ENCODE measurements around the gene N4BP2L1. TPM values are rescaled to one million over a fixed set of nuclear protein-coding genes. Genes with fewer than 3 reads are reported as not detected.

The N4BP2L1 gene
- total RNA-seq, 5 donors from 2014 or later (not counting 1 experiment from before 2014, with no cell fraction given), result 37.7 to 59.6 (median 44.0) TPM

DNA sequence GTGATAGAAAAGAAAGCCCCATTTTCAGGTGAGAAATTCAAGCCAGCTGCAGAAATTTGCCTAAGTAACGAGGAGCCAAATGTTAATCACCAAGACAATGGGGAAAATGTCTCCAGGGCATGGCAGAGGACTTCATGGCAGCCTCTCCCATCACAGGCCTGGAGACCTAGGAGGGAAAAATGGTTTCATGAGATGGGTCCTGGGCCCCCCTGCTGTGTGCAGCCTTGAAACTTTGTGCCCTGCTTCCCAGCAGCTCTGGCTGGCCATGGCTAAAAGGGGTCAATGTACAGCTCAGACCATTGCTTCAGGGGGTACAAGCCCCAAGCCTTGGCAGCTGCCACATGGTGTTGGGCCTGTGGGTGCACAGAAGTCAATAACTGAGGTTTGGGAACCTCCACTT lies 9.9 kb downstream of the N4BP2L1 start:
- DNase-seq, result no peak
- Histone ChIP-seq H3K4me1 (ENCODE audit: control insufficient read depth in 1 of 2, extremely low read depth in 1 of 2, insufficient read depth in 2 of 2, low read length in 2 of 2) (no peaks in the 10 kb centered on the region), H3K27ac (ENCODE audit: low read length) (no peak overlapping the region), H3K4me3 (ENCODE audit: control insufficient read depth in 1 of 2, extremely low read depth in 1 of 2, low read length in 1 of 2) (no peak overlapping the region), H3K9me3 (no peaks in the 10 kb centered on the region), H3K36me3 (ENCODE audit: control insufficient read depth in 2 of 2, extremely low read depth in 1 of 2, insufficient read depth in 1 of 2, low read length in 1 of 2) (peaks cover 3 to 11% of the 10 kb centered on the region in 2 donors), H3K27me3 (replicated peaks in 1 of 2; ENCODE audit: control insufficient read depth in 2 of 2, extremely low read depth in 1 of 2, insufficient read depth in 2 of 2, low read length in 1 of 2) (no peaks in the 10 kb centered on the region)
- no peak overlapping the region for H3K4me3 Mint-ChIP-seq
- ChIA-PET POLR2A (interaction anchor here in 1 of 2 donors (1.1 kb wide), 1 partner anchor 10 kb away, joined by 3 read pairs; no protein-coding TSS in a partner anchor), CTCF (no interaction called here)
- peaks cover 47% of the 10 kb centered on the region for H3K36me3 Mint-ChIP-seq
- peaks cover 6 to 7% (median 7%) of the 10 kb centered on the region in 3 donors for H3K9me3 Mint-ChIP-seq
- no peak overlapping the region for H3K27ac Mint-ChIP-seq
- 100% methylated on average over 1 of the region's 1 CpG for WGBS (ENCODE audit: insufficient coverage)
- ATAC-seq (replicated peaks in 1 of 4), result no peak
- no peaks in the 10 kb centered on the region for H3K27me3 Mint-ChIP-seq
- peaks cover 17 to 23% (median 21%) of the 10 kb centered on the region in 3 donors for H3K4me1 Mint-ChIP-seq

GRCh38 chr13:32415019-32415418 lies 12.9 kb downstream of the N4BP2L1 start:
- DNase-seq, result peak in 17 of 35 experiments; percentile 8 to 46 (median 16)
- CTCF ChIA-PET, result interaction anchor here (0.5 to 2.2 kb wide), 8 partner anchors 9 to 590 kb away, joined by 3 to 7 read pairs (median 4); partner anchors contain the start of genes BRCA2 (in 1 of the 2), N4BP2L1 (in 1 of the 2) and ZAR1L (in 1 of the 2)
- Mint-ChIP-seq H3K4me3 (no peak overlapping the region), H3K4me1 (peaks cover 15 to 21% (median 18%) of the 10 kb centered on the region in 3 donors), H3K27ac (no peak overlapping the region), H3K36me3 (peaks cover 33% of the 10 kb centered on the region), H3K9me3 (peaks cover 4 to 6% (median 4%) of the 10 kb centered on the region in 3 donors), H3K27me3 (no peaks in the 10 kb centered on the region)
- no peak overlapping the region for H3K4me3 ChIP-seq (ENCODE audit: control insufficient read depth in 1 of 2, extremely low read depth in 1 of 2, low read length in 1 of 2)
- ATAC-seq (replicated peaks in 1 of 4), result peak in 1 of 4 experiments; percentile 67
- H3K4me1 ChIP-seq (ENCODE audit: control insufficient read depth in 1 of 2, extremely low read depth in 1 of 2, insufficient read depth in 2 of 2, low read length in 2 of 2), result no peaks in the 10 kb centered on the region
- H3K36me3 ChIP-seq (ENCODE audit: control insufficient read depth in 2 of 2, extremely low read depth in 1 of 2, insufficient read depth in 1 of 2, low read length in 1 of 2), result peaks cover 3 to 7% of the 10 kb centered on the region in 2 donors
- POLR2A ChIA-PET, result no interaction called here
- no peaks in the 10 kb centered on the region for H3K27me3 ChIP-seq (replicated peaks in 1 of 2; ENCODE audit: control insufficient read depth in 2 of 2, extremely low read depth in 1 of 2, insufficient read depth in 2 of 2, low read length in 1 of 2)
- no peak overlapping the region for H3K27ac ChIP-seq (ENCODE audit: low read length)
- H3K9me3 ChIP-seq, result no peaks in the 10 kb centered on the region

DNA sequence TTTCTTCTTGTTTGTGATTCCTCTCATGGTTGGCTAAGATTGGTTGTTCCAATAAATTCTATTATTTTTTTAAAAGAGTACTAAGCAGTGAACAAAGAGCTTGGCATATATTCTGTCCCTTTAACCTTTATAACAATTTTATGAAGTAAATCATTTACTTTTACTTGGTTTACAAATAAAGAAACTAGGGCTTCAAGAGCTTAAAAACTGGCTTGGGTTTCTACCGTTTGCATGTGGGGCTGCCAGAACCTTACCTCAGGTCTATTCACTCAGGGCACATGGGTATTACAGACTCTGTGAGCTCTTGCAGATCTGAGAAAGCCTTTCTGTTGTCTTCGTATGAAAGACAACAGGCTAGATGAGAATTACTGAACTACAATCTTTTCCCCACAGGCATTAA lies 13.3 kb downstream of the N4BP2L1 start:
- Histone ChIP-seq H3K27me3 (replicated peaks in 1 of 2; ENCODE audit: control insufficient read depth in 2 of 2, extremely low read depth in 1 of 2, insufficient read depth in 2 of 2, low read length in 1 of 2) (no peaks in the 10 kb centered on the region), H3K27ac (ENCODE audit: low read length) (no peak overlapping the region), H3K9me3 (no peaks in the 10 kb centered on the region), H3K4me3 (ENCODE audit: control insufficient read depth in 1 of 2, extremely low read depth in 1 of 2, low read length in 1 of 2) (no peak overlapping the region), H3K4me1 (ENCODE audit: control insufficient read depth in 1 of 2, extremely low read depth in 1 of 2, insufficient read depth in 2 of 2, low read length in 2 of 2) (no peaks in the 10 kb centered on the region), H3K36me3 (ENCODE audit: control insufficient read depth in 2 of 2, extremely low read depth in 1 of 2, insufficient read depth in 1 of 2, low read length in 1 of 2) (peaks cover 0 to 6% of the 10 kb centered on the region in 2 donors)
- peaks cover 1 to 2% (median 2%) of the 10 kb centered on the region in 3 donors for H3K9me3 Mint-ChIP-seq
- ChIA-PET CTCF (interaction anchor here (0.6 to 2.2 kb wide), 6 partner anchors 12 to 590 kb away, joined by 3 to 6 read pairs (median 4); partner anchors contain the start of genes BRCA2 (in 1 of the 2), N4BP2L1 (in 1 of the 2) and ZAR1L (in 1 of the 2)), POLR2A (no interaction called here)
- H3K36me3 Mint-ChIP-seq, result peaks cover 33% of the 10 kb centered on the region
- H3K27me3 Mint-ChIP-seq, result no peaks in the 10 kb centered on the region
- H3K4me1 Mint-ChIP-seq, result peaks cover 19 to 24% (median 23%) of the 10 kb centered on the region in 3 donors
- H3K27ac Mint-ChIP-seq, result no peak overlapping the region
- no CpG with 5 or more reads among the region's 2 CpGs for WGBS (ENCODE audit: insufficient coverage)
- H3K4me3 Mint-ChIP-seq, result no peak overlapping the region
- DNase-seq (no peak), ATAC-seq (replicated peaks in 1 of 4) (no peak)

DNA sequence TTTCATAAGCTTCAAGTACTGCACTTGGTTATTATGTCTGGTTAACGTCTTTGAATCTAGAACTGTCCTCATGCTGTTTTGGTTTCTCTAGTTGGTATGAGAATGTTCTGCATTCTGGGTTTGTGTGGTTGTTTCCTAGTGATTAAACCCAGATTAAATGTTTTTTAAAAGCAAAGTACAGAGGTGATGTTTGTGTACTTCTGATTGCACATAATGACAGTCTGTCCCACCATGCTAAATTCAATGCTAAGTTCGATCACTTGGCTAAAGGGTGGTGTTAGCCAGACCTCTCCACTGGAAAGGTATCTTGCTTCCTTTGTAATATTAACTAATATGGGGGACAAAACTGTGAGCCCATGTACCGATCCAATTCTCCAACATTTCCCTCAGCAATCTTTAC lies 14.6 kb downstream of the N4BP2L1 start:
- H3K4me1 Mint-ChIP-seq, result peaks cover 32 to 36% (median 34%) of the 10 kb centered on the region in 3 donors
- no peak for ATAC-seq (replicated peaks in 1 of 4)
- no peak overlapping the region for H3K4me3 ChIP-seq (ENCODE audit: control insufficient read depth in 1 of 2, extremely low read depth in 1 of 2, low read length in 1 of 2)
- POLR2A ChIA-PET, result no interaction called here
- H3K27me3 ChIP-seq (replicated peaks in 1 of 2; ENCODE audit: control insufficient read depth in 2 of 2, extremely low read depth in 1 of 2, insufficient read depth in 2 of 2, low read length in 1 of 2), result no peaks in the 10 kb centered on the region
- no peaks in the 10 kb centered on the region for H3K27me3 Mint-ChIP-seq
- no peak for DNase-seq
- peaks cover 0 to 6% of the 10 kb centered on the region in 2 donors for H3K36me3 ChIP-seq (ENCODE audit: control insufficient read depth in 2 of 2, extremely low read depth in 1 of 2, insufficient read depth in 1 of 2, low read length in 1 of 2)
- no peak overlapping the region for H3K27ac ChIP-seq (ENCODE audit: low read length)
- no CpG with 5 or more reads among the region's 3 CpGs for WGBS (ENCODE audit: insufficient coverage)
- no peak overlapping the region for H3K27ac Mint-ChIP-seq
- no peak overlapping the region for H3K4me3 Mint-ChIP-seq
- CTCF ChIA-PET, result interaction anchor here in 1 of 2 donors (2.2 kb wide), 1 partner anchor 15 kb away, joined by 5 read pairs; the partner anchor contains the start of gene N4BP2L1
- peaks cover 29% of the 10 kb centered on the region for H3K36me3 Mint-ChIP-seq
- H3K9me3 Mint-ChIP-seq, result no peaks in the 10 kb centered on the region
- H3K4me1 ChIP-seq (ENCODE audit: control insufficient read depth in 1 of 2, extremely low read depth in 1 of 2, insufficient read depth in 2 of 2, low read length in 2 of 2), result peaks cover 0 to 2% of the 10 kb centered on the region in 2 experiments
- H3K9me3 ChIP-seq, result no peaks in the 10 kb centered on the region

DNA sequence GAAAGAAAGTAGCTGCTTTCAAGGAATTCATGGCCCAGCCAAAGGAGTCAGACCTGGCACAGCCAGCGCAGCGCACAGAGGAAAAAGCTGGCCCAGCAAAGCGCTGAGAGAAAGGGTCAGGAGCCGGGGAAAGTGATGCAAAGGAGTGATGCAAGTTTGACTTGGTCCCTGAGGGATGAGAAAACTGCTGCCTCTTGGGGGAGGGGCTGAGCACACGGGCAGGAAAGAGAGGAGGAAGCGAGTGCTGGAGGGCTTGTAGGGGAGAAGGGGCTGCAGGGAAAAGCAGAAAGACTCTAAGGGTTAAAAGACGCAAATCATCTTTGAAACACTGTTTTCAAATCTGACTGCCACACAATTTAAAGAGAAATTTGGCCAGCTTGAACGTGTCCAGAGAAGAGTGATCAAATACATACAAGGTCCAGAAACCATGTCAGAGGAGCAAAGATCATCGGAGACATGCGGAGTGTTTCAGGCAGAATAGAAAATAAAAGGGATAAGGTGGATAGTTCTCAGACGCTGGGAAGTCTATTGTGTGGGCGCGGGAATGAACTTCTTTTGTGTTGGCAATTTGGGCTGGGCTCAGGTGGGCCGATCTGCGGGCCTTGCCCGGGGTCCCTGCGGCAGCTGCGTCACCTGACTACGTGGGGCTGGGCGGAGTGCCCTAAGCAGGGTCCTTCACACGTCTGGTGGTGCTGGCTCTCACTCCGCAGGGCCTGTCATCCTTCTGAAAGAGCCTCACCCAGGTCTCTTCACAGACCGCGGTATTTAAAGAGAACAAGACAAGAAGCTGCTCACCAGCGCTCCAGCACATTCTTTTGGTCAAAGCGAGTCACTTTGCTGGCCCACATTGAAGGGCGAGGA lies 18.1 kb downstream of the N4BP2L1 start:
- ChIA-PET CTCF (no interaction called here), POLR2A (interaction anchor here (0.7 to 2.0 kb wide), 3 partner anchors 13 to 229 kb away, joined by 3 to 5 read pairs (median 4); partner anchors contain the start of gene N4BP2L1 (in 1 of the 2))
- peaks cover 42% of the 10 kb centered on the region for H3K36me3 Mint-ChIP-seq
- DNase-seq, result no peak
- peaks cover 0 to 19% of the 10 kb centered on the region in 2 donors for H3K36me3 ChIP-seq (ENCODE audit: control insufficient read depth in 2 of 2, extremely low read depth in 1 of 2, insufficient read depth in 1 of 2, low read length in 1 of 2)
- no peaks in the 10 kb centered on the region for H3K9me3 ChIP-seq
- H3K4me3 ChIP-seq (ENCODE audit: control insufficient read depth in 1 of 2, extremely low read depth in 1 of 2, low read length in 1 of 2), result no peak overlapping the region
- 90% methylated on average over 24 of the region's 27 CpGs for WGBS (ENCODE audit: insufficient coverage)
- H3K4me1 Mint-ChIP-seq, result peaks cover 25 to 36% (median 31%) of the 10 kb centered on the region in 3 donors
- no peaks in the 10 kb centered on the region for H3K27me3 ChIP-seq (replicated peaks in 1 of 2; ENCODE audit: control insufficient read depth in 2 of 2, extremely low read depth in 1 of 2, insufficient read depth in 2 of 2, low read length in 1 of 2)
- H3K9me3 Mint-ChIP-seq, result no peaks in the 10 kb centered on the region
- no peak for ATAC-seq (replicated peaks in 1 of 4)
- H3K4me1 ChIP-seq (ENCODE audit: control insufficient read depth in 1 of 2, extremely low read depth in 1 of 2, insufficient read depth in 2 of 2, low read length in 2 of 2), result peaks cover 2 to 4% of the 10 kb centered on the region in 2 experiments
- no peak overlapping the region for H3K27ac ChIP-seq (ENCODE audit: low read length)
- H3K27ac Mint-ChIP-seq, result no peak overlapping the region
- no peaks in the 10 kb centered on the region for H3K27me3 Mint-ChIP-seq
- no peak overlapping the region for H3K4me3 Mint-ChIP-seq

DNA sequence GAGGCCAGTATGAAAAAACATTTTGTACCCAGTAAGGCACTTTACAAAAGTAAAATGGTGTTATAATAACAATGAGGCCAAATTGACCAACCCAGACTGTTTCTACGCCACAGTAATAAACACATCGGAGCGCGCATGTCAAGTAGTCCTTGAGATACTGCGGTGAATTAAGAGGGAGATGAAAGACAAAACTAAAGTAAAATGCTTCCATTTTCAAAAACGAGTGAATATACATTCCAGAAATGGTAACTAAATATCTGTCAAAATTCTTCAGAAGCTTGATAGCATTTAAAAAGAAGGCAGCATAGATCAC lies 19.0 kb downstream of the N4BP2L1 start:
- ATAC-seq (replicated peaks in 1 of 4), result no peak
- Mint-ChIP-seq H3K9me3 (no peaks in the 10 kb centered on the region), H3K4me1 (peaks cover 25 to 34% (median 31%) of the 10 kb centered on the region in 3 donors), H3K27me3 (no peaks in the 10 kb centered on the region), H3K27ac (no peak overlapping the region), H3K4me3 (no peak overlapping the region), H3K36me3 (peaks cover 42% of the 10 kb centered on the region)
- peaks cover 0 to 28% of the 10 kb centered on the region in 2 donors for H3K36me3 ChIP-seq (ENCODE audit: control insufficient read depth in 2 of 2, extremely low read depth in 1 of 2, insufficient read depth in 1 of 2, low read length in 1 of 2)
- WGBS (ENCODE audit: insufficient coverage), result no CpG with 5 or more reads among the region's 6 CpGs
- H3K4me1 ChIP-seq (ENCODE audit: control insufficient read depth in 1 of 2, extremely low read depth in 1 of 2, insufficient read depth in 2 of 2, low read length in 2 of 2), result peaks cover 2 to 4% of the 10 kb centered on the region in 2 experiments
- no peak for DNase-seq
- no peak overlapping the region for H3K4me3 ChIP-seq (ENCODE audit: control insufficient read depth in 1 of 2, extremely low read depth in 1 of 2, low read length in 1 of 2)
- H3K27ac ChIP-seq (ENCODE audit: low read length), result no peak overlapping the region
- ChIA-PET POLR2A (interaction anchor here (0.7 to 2.0 kb wide), 3 partner anchors 14 to 283 kb away, joined by 4 to 5 read pairs (median 5); partner anchors contain the start of gene N4BP2L1 (in 1 of the 2)), CTCF (interaction anchor here in 1 of 2 donors (0.6 kb wide), 1 partner anchor 523 kb away, joined by 3 read pairs; no protein-coding TSS in a partner anchor)
- no peaks in the 10 kb centered on the region for H3K27me3 ChIP-seq (replicated peaks in 1 of 2; ENCODE audit: control insufficient read depth in 2 of 2, extremely low read depth in 1 of 2, insufficient read depth in 2 of 2, low read length in 1 of 2)
- H3K9me3 ChIP-seq, result no peaks in the 10 kb centered on the region

All from T-cell (primary cell).